SIG-M5 (cell line): ENCODE results near the gene APOD.

ENCODE experiments used
- DNase-seq: peaks from one replicate; lab custom pipeline; 2025; lab: John Stamatoyannopoulos, UW

APOD gene

DNA sequence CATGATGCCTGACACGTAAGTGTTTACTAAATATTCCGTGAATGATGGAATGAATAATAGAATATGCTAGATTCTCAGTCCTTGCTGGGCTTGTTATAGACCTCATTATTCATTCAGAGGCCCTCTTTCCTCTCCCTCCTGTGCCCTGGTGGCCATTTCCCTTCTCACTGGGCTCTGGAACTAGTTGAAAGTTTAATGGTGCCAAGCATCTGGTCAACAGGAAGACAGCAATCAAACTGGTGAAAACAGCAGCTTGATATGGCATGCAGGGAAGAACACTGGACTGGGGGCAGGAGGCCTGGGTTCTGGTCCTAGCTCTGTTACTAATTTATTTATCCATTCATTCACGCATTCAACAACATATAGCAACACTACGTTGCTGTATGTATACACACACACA lies 3.7 kb upstream of the APOD start:
- no peak for DNase-seq

DNA sequence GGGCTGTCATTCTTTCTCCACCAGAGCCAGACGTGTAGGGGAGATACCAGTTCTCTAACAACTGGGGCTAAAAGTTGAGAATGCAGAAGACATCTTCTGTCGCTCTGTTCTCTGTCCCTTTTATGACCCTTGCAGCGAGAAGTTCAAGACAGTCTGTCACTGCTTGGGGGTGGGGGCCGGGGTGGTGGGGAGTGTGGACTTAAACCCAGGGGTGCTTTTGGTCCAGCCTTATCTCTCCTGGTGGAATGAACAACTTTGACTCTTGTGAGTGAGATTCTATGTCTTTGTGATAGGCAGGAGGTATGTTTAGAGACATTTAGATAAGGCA lies 767 bp upstream of the APOD start:
- DNase-seq: no peak

DNA sequence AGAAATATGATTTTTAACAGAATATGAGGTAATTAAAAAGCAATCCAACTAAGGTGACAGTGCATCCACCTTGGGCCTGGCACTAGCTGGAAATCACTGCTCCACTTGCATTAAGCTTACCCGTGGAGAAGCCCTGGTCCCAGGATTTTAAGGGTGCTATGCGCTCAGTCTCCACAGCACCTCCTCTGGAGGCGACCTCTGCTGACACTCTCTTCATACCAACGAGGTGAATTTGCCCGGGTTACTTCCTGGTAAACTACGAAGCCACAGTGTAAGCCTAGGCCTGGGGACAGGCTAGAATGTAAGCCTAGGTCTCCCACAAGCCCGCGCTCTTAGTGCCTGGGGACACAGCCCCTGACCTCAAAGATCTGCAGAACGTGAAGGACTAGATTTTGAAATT lies 793 bp downstream of the APOD start:
- no peak for DNase-seq

DNA sequence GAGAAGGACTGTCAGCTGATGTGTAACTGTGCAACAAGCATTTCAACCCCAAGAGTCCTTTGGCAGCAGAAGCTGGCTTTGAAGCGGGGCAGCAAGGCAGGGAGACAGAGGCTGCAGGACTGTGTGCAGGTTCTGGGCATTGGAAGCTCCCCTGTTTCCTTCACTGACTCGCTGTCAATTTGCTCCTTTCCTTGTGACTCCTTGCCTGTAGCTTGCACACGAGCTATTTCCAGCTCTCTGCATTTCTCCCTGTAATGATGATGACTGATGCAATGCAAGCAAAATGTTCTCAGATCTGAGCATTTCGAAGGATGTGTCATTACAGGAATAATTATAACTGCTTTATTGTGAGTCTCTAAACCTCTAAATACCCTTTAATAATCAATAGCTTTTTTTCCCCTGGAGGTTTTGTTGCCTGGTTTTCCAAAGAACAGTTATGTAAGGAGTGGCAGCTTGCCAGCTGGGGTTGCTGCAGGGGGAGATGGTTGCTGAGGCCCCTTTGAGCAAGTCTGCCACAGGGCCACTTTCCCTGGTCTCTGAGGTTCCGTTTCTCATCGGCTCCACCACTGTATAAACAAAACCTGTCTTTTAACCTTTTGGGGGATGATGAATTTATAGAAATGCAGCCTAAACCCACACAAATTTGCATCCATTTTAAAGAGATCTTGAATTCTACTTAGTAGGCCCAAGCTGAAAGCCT lies 2.8 kb downstream of the APOD start:
- DNase-seq: no peak

DNA sequence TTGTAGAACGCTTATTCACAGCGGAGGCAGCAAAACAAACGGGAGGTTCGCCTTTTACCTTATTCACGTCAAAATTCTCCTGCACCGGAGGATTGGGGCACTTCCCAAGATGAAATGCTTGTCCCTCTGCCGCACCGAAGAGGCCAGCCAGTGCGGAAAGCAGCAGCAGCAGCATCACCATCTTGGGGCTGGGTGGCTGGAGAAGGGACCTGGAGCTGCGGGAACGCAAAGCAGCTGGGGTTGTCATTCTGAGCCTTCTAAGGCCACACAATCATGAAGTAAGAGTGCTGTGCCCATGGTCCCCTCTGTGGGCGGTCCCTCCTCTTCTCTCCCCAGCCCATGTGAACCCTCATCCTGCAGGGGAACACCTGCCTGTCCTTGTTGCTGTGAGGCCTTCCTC lies 4.5 kb downstream of the APOD start:
- DNase-seq: no peak

DNA sequence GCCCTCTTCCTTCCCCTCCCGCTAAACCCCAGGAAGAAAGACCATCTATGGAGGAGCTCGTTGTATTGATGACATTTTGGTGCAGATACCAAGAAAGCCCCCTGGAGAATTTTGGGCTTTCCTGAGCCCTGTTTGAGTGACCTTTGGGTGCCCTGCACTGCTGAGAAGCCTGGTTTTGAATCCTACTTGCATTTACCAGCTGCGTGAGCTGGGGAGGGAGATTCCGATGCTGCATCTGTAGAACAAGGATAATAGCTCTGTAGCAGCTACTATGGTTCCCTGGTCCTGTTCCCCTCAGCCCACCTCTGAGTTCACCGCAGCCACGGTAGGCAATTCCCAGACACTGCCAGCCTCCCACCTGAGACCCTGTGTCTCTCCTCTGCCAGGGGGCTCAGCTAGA lies 5.2 kb downstream of the APOD start:
- no peak for DNase-seq

DNA sequence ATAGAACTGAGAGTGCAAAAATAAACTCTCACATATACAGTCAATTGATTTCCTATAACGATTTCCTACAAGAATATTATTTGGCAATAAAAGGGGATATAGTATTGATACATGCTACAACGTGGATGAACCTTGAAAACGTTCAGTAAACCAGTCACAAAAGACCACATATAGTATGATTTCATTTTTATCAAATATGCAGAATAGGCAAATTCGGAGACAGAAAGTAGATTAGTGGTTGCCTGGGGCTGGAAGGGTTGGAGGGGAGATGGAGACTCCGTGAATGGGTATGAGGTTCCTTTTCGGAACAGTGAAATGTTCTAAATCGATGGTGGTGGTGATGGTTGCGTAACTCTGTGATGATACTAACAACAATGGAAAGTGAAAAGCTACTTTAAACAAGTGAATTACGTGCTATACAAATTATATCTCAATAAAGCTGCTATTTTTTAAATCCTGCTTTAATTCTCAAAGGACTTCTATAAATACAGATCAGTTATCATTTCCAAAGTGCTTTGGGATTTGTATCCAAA lies 6.0 kb downstream of the APOD start:
- no peak for DNase-seq

DNA sequence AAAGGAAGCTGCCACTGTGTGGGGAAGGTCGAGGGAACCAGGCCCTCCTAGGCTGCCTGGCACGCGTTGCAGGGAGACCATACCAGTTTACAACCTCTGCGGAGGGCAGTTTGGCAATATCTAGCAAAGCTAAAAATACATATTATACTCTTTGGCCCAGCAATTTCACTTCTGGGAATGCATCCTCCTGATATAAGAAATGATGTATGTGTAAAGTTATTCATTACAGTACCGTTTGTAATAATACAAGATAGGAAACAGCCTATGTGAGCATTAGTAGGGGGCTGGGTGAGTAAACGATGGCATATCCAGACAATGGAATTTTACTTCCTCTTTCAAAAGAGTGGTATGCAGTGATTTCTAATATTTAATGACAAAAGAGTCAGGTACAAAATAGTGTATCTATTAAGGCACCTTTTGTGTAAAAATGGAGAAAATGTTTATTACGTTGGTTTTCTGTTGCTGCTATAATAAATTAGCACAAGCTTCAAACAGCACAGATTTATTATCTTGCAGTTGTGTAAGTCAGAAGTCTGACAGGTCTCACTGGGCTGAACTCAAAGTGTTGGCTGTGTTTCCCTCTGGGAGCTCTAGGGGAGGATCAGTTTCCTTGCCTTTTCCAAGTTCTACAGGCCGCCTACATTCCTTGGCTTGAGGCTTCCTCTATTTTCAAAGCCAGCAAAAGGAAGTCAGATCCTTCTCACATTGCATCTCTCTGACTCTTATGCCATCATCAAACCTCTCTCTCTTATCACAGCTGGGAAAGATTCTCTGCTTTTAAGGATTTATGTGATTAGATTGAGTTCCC lies 9.0 kb downstream of the APOD start:
- DNase-seq: no peak

DNA sequence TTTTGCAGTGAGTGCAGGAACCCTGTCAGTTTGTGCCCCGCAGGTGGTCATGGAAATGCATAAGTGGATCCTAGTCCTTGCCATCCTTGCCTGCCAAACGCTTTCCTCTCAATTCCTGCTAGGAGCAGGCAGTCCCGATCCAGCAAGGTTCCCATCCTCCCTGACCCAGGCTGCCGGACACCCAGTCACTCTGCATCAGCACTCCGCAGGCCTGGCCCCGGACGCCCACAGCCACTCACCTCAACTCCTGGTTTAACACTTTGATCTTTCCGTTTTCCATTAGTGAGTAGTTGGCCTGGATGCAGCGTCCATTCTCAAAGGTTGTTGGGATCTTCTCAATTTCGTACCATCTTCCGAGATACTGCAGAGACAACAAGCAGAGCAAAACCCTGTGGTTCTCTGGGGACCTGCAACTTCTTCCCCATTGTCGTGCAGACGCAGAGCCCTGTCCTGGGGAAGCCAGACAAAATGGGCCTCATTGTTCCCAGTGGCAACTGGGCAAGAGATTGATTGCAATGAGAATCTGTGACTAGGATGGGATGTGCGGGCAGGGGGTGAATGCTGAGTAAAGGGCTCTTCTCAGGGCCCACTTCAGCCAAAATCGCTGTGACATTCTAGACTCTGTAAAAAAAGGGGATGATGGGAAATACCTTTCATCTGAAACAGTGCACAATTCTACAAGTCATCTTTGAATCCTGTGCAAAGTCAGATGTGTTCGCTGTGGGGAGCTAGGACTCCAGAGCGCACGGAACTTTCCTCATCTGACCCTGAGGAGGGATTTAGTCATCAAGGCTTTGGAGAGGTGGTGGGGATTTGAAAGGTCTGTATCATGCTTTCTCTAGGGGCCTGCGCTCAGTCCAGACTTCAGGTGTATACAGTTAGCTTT lies 9.9 kb downstream of the APOD start:
- no peak for DNase-seq

DNA sequence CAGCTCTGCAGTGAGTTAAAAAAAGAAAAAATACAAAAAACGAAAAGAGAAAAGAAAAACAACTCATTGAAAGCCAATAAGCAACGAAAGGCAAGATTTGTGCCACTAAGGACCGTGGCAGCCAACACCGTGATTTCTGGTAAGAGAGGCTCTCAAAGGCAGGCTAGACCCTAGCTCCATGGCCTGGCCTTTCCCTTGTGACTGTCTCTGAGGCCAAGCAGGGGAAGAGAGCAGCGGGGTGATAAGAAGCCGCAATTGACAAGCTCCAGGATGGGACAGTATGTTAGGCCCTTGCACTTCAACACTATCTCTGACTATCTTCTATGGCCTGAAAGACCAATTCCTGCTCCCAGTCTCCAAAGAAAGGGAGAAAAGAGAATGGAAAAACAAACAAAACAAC lies 12.4 kb downstream of the APOD start:
- no peak for DNase-seq

DNA sequence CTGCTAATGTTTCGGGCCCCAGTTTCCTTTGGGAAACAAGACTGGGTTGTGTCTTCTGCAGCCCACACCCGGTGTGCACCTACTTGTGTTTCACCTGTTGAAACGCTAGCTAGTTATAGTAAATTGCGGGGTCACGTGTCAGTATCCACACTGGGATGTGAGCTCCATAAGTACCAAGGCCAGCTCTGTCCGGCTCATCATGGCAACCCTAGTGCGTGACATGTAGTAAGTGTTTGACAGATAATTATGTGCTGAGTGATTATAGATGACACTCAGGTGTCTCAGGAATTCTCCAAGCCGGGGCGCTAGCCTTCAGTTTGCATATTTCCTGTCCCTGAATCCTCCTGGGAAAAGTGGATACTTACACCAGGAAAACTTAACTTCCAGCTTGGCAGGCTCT lies 12.8 kb downstream of the APOD start:
- no peak for DNase-seq

DNA sequence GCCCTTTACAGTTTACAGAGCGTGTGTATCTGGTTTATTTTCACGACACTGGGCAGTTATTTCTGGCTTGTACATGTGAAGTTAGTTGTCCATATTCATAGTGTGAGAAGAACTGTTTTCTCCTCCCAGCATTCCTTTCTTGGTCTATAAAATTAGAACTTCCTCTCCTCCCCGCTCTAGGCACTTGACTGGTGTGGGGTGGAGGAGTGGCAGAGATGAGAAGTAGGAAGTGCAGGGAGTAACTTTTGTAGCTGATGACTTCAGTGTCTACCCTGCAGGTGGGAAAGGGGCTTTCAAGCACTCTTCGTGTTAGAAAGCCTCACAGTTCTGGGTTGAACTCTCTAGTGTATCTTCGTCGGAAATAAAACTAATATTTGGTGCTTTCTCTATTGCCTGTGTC lies 13.4 kb downstream of the APOD start:
- DNase-seq: no peak

DNA sequence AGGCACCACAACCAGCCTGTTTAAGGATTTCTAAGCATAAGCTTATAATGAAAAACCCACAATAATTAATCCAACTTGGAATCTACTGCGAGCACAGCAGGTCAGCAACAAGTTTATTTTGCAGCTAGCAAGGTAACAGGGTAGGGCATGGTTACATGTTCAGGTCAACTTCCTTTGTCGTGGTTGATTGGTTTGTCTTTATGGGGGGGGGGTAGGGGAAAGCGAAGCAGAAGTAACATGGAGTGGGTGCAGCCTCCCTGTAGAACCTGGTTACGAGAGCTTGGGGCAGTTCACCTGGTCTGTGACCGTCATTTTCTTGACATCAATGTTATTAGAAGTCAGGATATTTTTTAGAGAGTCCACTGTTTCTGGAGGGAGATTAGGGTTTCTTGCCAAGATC lies 15.1 kb downstream of the APOD start:
- DNase-seq: no peak

DNA sequence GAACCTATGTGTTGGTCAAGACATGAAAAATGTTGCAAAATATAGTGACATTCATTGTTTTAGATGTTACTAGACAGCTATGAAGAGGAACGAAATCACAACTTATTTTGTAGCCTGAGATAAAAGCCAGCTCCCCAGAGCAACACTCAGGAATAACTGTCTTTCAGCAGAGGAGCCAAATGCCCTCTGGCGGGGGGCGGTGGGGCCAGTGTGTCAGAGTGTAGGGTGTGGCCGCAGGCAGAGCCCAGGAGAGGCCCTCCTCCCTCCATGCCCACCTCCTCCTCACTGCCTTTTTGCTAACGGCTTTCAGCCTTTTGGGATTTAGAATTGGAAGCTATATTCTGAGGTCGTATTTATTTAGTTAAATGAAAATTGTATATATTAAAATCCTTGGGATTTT lies 16.9 kb downstream of the APOD start:
- DNase-seq: no peak

DNA sequence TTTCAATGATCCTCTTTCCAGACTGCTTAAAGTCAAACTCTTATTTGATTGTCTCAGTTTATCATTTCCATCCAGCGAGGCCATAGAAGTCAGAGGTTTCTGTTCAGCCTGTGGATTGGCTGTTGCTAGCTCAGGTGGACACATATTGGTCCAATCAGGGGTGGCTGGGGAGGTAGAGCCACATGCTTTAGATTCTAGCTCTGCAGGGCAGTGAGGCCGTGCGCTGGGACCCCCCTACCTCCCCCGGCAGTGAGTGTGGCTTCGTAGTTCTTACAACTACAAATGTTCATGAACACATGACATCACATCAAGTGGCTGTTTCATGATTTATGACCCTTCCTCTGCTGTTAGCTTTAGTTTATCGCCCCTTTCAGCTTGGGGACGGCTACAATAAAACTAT lies 18.0 kb downstream of the APOD start:
- no peak for DNase-seq

DNA sequence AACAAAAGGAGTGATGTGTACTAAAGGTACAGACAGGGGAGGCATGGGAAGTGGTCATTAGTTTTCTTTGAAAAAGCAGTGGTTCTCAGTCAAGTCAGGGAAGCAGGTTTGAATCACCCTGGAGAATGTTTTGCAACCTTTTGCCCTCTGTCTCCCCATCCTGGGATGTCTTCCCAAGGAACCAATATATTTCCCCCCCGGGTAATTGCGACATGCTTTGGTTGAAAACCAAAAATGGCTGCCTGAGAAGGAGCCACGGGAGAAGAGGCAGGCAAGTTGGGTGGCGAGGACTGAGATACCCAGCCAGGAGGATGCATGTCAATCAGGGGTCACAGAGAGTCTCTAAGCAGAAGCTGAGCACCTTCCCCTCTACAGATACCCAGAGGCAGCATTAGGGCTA lies 20.4 kb downstream of the APOD start:
- no peak for DNase-seq

DNA sequence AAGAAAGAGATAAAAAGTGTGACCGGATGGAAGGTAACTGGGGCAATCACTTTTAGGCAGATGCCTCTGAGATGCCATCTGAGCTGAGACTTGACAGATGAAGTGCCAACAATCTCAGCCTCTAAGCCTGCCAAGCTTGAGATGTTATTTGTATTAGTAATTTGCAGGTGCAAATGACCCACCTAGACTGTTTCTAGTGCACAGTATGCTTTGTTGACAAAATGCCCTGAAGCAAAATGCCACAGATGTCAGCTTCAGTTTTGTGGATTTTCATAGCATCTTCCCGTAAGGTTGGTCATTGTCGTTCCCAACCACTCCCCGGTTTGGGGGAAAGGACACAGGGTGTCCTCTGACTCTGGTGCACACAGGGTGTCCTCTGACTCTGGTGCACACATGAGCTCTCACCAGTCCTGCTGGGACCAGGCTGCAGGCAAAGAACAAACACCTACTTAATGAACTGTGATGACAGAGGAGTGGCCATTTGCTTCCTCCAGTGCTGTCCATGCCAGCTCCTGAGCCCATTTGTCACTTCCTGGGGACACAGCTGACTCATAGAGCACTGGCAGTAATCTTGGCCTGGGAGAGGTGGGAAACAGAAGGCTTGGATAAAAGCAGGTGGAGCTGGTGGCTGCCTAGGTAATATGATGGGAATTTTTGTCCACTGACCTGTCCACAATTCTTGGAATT lies 23.9 kb downstream of the APOD start:
- no peak for DNase-seq

DNA sequence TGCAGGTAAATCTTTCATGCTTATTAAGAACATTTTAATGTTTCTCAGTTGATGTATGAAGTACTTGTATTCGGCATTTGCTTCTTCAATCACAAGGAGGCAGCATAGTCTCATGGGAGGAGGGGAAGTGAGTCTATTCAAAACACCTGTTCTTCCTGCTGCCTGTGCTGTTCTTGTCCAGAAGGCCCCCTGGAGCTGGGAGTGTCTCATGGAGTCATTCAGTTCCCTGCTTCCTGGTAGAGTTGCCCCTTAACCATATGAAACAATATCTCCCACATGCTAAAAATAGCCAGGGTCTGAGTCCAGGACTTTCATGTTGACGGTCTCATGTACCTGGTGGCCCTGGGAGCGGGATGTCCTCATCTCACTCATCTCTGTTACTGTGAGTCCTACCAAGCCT lies 25.1 kb downstream of the APOD start:
- DNase-seq: no peak

DNA sequence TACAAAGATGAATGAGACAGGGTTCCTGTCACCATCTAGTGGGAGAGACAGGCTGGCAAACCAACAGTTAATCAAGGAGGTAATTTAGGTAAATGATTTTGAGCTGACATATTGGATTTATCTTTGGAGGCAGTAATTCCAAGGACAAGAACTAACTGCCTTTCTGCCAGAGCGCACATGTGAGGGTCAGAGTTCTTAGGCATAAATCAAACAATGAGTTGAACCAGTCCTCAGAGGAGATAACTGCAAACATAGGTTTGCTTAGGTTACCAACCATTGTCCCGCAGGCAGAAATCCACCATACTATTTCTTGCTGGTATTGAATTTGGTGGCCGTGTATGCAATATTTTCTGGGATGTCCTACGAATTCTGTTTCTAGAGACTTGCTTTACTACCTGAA lies 26.4 kb downstream of the APOD start:
- DNase-seq: no peak

DNA sequence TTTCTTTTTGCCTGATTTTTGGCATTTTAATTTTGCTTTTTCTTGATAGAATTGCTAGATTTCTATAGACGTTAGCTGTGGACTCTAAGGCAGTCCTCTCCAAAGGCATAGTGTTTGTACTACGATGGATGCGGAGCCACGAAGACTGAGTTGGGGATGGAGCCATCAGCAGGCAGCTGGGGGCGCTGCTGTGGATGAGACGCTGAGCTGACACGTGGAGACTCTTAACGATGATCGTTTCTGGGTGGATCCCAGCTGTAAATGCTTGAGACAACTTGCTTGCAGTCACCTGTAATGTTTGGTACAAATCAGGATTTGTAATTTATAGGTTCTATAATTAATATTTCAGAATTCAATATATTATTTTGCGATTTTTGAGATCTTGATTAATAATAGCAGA lies 27.4 kb downstream of the APOD start:
- DNase-seq: no peak

DNA sequence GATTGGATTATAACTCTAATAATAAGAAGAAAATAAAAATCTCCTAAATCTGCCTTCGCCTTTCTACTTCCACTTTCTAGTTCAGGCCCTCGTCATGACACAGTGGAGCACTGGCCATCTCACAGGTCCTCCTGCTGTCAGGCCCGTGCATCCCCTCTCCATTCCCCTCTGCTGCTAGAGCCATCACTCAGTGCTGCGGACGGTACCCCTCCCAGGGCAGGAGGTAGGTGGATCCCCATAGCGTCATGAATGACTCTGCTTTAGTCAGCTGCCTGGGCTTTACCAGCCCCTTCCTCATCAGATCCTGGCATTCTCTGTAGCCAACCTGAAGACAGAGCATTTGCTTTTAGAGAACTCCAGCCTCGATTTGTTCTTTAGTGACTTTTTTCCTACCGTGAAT lies 28.6 kb downstream of the APOD start:
- no peak for DNase-seq

DNA sequence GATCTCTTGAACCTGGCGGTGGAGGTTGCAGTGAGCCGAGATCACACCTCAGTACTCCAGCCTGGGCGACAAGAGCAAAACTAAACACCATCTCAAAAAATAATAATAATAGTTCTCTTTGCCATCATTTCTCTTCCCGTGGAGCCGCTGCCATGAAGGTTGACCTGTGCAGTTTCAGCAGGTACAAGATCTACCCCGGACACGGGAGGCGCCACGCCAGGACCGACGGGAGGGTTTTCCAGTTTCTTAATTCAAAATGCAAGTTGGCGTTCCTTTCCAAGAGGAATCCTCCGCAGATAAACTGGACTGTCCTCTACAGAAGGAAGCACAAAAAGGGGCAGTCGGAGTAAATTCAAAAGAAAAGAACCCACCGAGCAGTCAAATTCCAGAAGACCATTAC lies 29.3 kb downstream of the APOD start:
- no peak for DNase-seq
